Right lobe of liver (tissue), 4 donors: Measurements from ENCODE around the gene DNTTIP2.

Experiments
- POLR2A ChIP-seq: fragments of 450-650 bp; IDR thresholded peaks from one replicate; pipeline ENCODE4 v1.6.1; 2017; ENCODE audit warnings: antibody characterized with exemption, mild to moderate bottlenecking
- TF ChIP-seq, protein P1 (sequence below), 4 donors: fragments of 200-600 bp in 3 of 4; fragments of 450-650 bp in 1 of 4; IDR thresholded peaks; one replicate each; pipeline versions ENCODE4 v1.5.1 to v1.8.0; 2016 to 2022; ENCODE audit warnings: antibody characterized with exemption in 4 of 4, mild to moderate bottlenecking in 2 of 4
- donor health status: DM: no; HTN: no; CAD: no.
- donor health status: DM: no; HTN: no; CAD: no.
- donor health status: DM: no; HTN: yes; CAD: no.

DNA sequence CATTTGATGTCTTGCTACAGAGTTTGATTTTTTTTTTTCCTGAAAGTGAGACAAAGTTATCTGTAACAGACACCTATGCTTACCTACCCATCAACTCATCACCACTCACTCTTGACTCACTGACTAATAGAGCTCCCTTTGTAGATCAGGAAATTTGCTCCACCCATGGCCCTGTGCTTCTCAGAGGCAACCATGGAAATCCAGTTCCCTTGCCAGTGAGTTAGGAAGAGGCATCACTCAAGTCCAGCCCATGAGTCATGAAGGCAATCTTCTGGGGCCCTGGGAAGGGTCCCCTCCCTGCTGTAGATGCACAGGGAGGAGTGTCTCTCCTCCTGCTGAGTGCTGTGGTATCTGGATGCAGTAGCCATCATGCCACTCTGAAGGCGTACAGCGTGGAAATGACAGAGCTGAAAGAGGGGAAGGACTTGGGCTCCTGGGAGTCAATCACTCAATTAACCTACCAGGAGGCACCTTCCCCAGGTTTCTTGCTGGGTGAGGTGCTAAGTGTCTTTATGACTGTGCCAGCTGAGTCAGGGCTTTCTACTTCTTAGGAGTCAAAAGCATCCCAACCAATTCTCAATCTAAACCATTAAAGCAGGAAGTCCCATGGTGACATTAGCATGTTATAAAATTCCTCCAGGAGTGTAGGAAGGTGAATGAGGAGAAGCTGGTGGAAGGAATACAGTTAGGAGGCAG, 56.1 kb downstream of the DNTTIP2 start:
- no peak for TF ChIP-seq POLR2A
- TF ChIP-seq, protein P1, sequence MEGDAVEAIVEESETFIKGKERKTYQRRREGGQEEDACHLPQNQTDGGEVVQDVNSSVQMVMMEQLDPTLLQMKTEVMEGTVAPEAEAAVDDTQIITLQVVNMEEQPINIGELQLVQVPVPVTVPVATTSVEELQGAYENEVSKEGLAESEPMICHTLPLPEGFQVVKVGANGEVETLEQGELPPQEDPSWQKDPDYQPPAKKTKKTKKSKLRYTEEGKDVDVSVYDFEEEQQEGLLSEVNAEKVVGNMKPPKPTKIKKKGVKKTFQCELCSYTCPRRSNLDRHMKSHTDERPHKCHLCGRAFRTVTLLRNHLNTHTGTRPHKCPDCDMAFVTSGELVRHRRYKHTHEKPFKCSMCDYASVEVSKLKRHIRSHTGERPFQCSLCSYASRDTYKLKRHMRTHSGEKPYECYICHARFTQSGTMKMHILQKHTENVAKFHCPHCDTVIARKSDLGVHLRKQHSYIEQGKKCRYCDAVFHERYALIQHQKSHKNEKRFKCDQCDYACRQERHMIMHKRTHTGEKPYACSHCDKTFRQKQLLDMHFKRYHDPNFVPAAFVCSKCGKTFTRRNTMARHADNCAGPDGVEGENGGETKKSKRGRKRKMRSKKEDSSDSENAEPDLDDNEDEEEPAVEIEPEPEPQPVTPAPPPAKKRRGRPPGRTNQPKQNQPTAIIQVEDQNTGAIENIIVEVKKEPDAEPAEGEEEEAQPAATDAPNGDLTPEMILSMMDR (IDR thresholded peaks at IDR 0.05) = no peak
